GM18873 (cell line): ENCODE measurements around the gene SH3RF3.

Experiments used
- ATAC-seq: cut with Tn5 transposase; IDR thresholded peaks from one replicate; pipeline ENCODE4 v1.9.1; 2021; ENCODE audit warnings: mild to moderate bottlenecking, moderate library complexity, moderate number of reproducible peaks; ENCODE audit not compliant: unreplicated experiment, low FRiP score

SH3RF3 gene

GRCh38 chr2:109128616-109129355, at the start of gene SH3RF3:
Gene SH3RF3 (plus strand): TSS chr2:109129205.
- ATAC-seq = no peak

GRCh38 chr2:109079590-109079989, 49.4 kb upstream of the SH3RF3 start:
- no peak for ATAC-seq

GRCh38 chr2:109080109-109080508, 48.9 kb upstream of the SH3RF3 start:
- no peak for ATAC-seq

- no peak for ATAC-seq
Measured at GRCh38 chr2:109080757-109081156, 48.2 kb upstream of the SH3RF3 start.

GRCh38 chr2:109081374-109081773, 47.6 kb upstream of the SH3RF3 start:
- ATAC-seq = no peak

- ATAC-seq = no peak
Measured at GRCh38 chr2:109083771-109084170, 45.2 kb upstream of the SH3RF3 start.

GRCh38 chr2:109084341-109084740, 44.7 kb upstream of the SH3RF3 start:
- ATAC-seq = no peak

- ATAC-seq = no peak
Measured at GRCh38 chr2:109085912-109086742, 42.9 kb upstream of the SH3RF3 start.

GRCh38 chr2:109086743-109087020, 42.3 kb upstream of the SH3RF3 start:
- no peak for ATAC-seq

- ATAC-seq = no peak
Measured at GRCh38 chr2:109087055-109087663, 41.8 kb upstream of the SH3RF3 start.

GRCh38 chr2:109089602-109090300, 39.3 kb upstream of the SH3RF3 start:
- ATAC-seq = no peak

GRCh38 chr2:109091526-109091925, 37.5 kb upstream of the SH3RF3 start:
- ATAC-seq = no peak

- no peak for ATAC-seq
Measured at GRCh38 chr2:109094144-109094543, 34.9 kb upstream of the SH3RF3 start.

- ATAC-seq = no peak
Measured at GRCh38 chr2:109098251-109098920, 30.6 kb upstream of the SH3RF3 start.

- no peak for ATAC-seq
Measured at GRCh38 chr2:109098921-109099273, 30.1 kb upstream of the SH3RF3 start.

GRCh38 chr2:109102588-109103233, 26.3 kb upstream of the SH3RF3 start:
- ATAC-seq = no peak

GRCh38 chr2:109105113-109105512, 23.9 kb upstream of the SH3RF3 start:
- ATAC-seq = no peak

GRCh38 chr2:109108740-109109139, 20.3 kb upstream of the SH3RF3 start:
- no peak for ATAC-seq

- no peak for ATAC-seq
Measured at GRCh38 chr2:109109342-109109741, 19.7 kb upstream of the SH3RF3 start.

GRCh38 chr2:109110170-109110569, 18.8 kb upstream of the SH3RF3 start:
- no peak for ATAC-seq
